GM15510 (cell line): Measurements from ENCODE around the gene PIK3R6.

ENCODE experiments used
- POLR2A ChIP-seq: IDR thresholded peaks from 3 replicates; pipeline ENCODE4 v1.6.1; 2011; ENCODE audit warnings: borderline replicate concordance; ENCODE audit not compliant: insufficient read length; ENCODE audit errors: extremely low read depth

PIK3R6 gene

GRCh38 chr17:8785547-8786413 is 81.7 kb downstream of the PIK3R6 start:
- TF ChIP-seq POLR2A: no peak

DNA sequence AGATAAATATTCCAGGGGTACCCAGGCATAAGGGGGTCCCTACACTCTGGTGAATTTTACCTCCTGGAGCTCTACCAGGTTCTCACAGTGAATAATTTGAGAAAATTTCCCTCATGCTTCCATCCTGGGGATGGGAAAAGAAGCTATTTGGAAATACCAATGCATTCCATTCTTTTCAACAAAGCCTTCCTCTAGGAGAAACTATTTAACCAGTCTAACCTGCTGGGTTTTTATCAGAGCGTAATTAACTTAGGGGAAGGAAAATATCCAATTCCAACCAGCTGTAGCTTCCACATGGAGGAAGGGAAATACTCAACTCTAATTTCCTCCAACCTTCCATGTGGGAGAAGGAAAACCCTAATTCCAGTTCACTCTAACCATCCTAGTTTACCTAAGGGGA is 85.3 kb downstream of the PIK3R6 start:
- TF ChIP-seq POLR2A: no peak

- no peak for TF ChIP-seq POLR2A
These were observed 85.7 kb downstream of the PIK3R6 start for GRCh38 chr17:8781776-8782175.

GRCh38 chr17:8776881-8777280 is 90.6 kb downstream of the PIK3R6 start:
- TF ChIP-seq POLR2A: no peak

DNA sequence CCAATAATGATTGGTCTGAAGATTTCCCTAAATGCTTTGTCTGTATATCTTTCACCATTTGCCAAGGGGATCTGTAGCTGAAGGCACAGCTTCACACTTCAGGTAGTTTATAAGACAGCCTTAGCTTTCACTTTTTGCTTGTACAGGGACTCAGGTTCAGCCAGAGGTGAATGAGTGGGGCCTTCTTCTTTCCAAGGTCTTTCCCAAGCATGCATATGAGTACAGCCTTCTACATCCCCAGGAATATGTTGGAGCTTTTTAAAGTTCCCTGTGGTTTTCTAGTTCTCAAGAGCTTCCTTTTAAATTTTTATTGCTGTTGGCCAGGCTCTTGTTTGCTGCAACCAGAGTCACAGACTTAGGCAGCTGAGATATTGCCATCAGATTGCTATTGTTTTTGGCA is 91.2 kb downstream of the PIK3R6 start:
- no peak for TF ChIP-seq POLR2A

DNA sequence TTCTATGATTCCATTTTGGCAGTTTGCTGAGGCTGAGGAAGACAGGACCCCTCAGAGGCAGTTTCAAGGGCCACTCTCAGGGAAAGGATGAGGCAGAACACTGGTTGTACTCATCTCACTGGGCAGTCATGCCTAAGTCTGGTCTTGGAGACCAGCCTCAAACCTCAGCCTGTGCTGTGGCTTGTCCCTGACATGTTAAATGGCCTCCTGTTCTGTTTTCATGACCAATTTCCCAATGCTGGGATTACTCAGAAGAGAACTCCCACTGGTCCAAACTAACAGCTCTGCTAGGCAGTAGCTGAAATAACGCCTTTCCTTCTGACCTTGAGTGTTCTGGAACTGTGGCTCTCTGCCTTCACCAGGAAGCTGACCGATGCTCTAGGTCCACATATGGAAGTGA is 100.7 kb downstream of the PIK3R6 start:
- TF ChIP-seq POLR2A: no peak

GRCh38 chr17:8762012-8762411 is 105.5 kb downstream of the PIK3R6 start:
- TF ChIP-seq POLR2A: no peak

- no peak for TF ChIP-seq POLR2A
These were observed 109.3 kb downstream of the PIK3R6 start, which contains the start of gene SPDYE4 for GRCh38 chr17:8758137-8758596. Gene SPDYE4, minus strand, starts transcription at chr17:8758546. Its CDS starts 164 bp downstream, at chr17:8758382.

- TF ChIP-seq POLR2A: no peak
These were observed 110.3 kb downstream of the PIK3R6 start for GRCh38 chr17:8757189-8757588.

DNA sequence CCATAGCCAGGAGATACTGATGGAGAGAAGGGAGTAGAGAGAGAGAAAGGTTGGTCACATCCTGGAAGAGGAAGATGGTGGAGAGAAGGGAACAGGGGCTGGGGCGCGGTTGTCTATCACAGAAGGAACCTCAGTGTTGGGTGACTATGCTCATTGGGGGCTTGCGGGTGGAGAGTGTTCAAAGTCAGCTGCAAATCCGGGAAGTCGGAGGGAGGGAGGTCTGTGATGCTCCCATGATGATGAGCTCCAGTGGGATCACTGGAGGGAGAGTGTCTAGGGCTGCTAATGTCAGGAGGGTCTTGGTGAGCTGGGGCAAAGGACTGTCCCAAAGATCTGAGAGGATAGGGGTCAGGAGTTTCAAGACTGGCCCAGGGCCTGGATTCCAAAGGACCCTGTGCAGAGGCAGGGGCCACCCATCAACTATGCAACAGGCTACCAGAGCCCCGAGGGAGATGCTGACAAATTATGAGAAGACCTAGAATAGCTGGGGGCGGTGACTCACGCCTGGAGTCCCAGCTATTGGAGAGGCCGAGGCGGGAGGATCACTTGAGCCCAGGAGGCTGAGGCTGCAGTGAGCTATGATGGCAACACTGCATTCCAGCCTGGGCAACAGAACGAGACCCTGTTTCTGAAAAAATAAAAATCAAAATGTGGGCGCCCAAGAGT is 111.8 kb downstream of the PIK3R6 start:
- TF ChIP-seq POLR2A: no peak

GRCh38 chr17:8754890-8755289 is 112.6 kb downstream of the PIK3R6 start:
- TF ChIP-seq POLR2A: no peak

DNA sequence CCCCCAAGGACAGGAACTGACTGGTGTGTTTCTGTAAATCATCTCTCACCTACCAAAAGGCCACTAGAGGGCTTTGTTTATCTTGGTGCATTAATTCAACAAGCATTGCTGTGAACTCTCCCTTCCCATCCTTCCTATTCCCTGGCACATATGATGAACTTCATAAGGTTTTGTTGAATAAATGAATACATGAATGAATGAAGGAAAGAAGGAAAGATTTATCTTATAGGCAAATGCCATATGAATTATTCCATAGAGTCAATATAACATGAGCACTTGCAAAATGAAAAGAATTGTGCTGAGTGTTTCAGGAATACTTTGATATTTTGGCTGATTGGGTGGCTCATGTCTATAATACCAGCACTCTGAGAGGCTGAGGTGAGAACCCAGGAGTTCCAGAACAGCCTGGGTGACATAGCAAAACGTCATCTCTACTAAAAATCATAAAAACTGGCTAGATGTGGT is 113.5 kb downstream of the PIK3R6 start:
- TF ChIP-seq POLR2A: no peak

DNA sequence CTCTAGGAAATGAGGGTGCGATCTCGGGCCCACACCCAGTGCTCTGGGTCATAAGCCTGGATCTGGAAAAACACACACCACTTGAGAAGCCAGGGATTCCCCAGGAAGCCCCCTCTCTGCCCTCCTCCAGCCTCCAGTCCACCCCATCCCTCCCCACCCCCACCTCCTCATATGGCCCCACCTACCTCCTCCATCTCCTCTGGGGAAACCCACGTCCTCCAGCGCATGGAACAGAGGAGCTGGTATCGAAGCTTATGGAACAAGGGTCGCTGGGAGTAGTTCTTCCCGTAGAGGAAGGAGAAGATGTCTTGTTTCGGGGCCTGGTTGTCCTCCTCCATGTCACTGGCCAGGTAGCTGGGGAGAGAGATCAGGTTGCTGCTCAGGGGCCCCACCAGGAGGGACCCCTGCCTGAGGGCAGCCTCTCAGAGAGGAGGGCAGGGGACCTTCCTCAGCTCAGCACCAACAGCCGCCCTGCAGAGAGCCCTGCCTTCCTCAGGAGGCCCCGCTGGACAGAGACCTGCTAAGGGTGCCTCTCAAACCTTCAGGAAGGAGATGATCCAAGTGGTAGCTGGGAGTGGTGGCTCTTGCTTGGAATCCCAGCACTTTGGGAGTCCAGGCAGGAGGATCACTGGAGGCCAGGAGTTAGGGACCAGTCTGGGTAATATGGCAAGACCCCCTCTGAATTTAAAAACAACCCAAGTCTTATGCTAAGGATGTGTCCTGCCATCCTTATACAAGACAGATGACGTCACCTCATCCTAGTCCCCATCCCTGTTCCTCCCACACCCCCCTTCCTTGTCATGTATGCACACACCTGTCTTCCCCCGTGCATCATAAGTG is 114.1 kb downstream of the PIK3R6 start:
- no peak for TF ChIP-seq POLR2A
